Breast epithelium (tissue), 4 donors: ENCODE results near the gene SCN1B. TPM values are rescaled to one million over a fixed set of nuclear protein-coding genes. Genes with fewer than 3 reads are reported as not detected.
A peak's percentile ranks its signal among the peaks of the same experiment; 100 is the strongest.

ENCODE experiments used
- DNase-seq, 2 donors: peaks; one replicate each; pipeline ENCODE4 v3.0.0-alpha.2; 2019; ENCODE audit warnings: low spot score in 2 of 2
- H3K27ac ChIP-seq, 2 donors: fragments of 200-600 bp; sonication (generic) in 1 of 2; one replicate each; pipeline ENCODE4 v1.5.1; 2016 to 2019; ENCODE audit warnings: mild to moderate bottlenecking in 1 of 2
- H3K27me3 ChIP-seq, 2 donors: fragments of 200-600 bp; sonication (generic) in 1 of 2; one replicate each; pipeline versions ENCODE4 v1.5.1 to v1.6.0; 2017 to 2019; ENCODE audit warnings: control low read depth in 1 of 2, mild to moderate bottlenecking in 1 of 2
- H3K36me3 ChIP-seq: fragments of 200-600 bp; one replicate; pipeline ENCODE4 v1.5.1; 2019
- H3K4me1 ChIP-seq, 2 donors: fragments of 200-600 bp; sonication (generic); one replicate each; pipeline ENCODE4 v1.5.1; 2016 to 2019; ENCODE audit warnings: control low read depth in 1 of 2
- H3K4me3 ChIP-seq, 3 donors: fragments of 200-600 bp; sonication (generic); 1 replicate in 2 of 3; 2 replicates in 1 of 3; pipeline ENCODE4 v1.5.1; 2016 to 2019; ENCODE audit warnings: mild to moderate bottlenecking in 3 of 3, moderate library complexity in 2 of 3
- H3K9me3 ChIP-seq, 2 donors: fragments of 200-600 bp; sonication (generic) in 1 of 2; one replicate each; pipeline ENCODE4 v1.5.1; 2016 to 2019; ENCODE audit warnings: control low read depth in 1 of 2
- POLR2A ChIP-seq: fragments of 450-650 bp; IDR thresholded peaks from one replicate; pipeline ENCODE4 v1.6.1; 2016; ENCODE audit warnings: antibody characterized with exemption, mild to moderate bottlenecking, moderate library complexity
- POLR2AphosphoS5 ChIP-seq, 3 donors: sonication (generic); formaldehyde crosslinking; IDR thresholded peaks; one replicate each; pipeline ENCODE4 v1.6.1; 2017; ENCODE audit warnings: antibody characterized with exemption in 3 of 3
- intact Hi-C: fragments of 100-400 bp; cut with DNase I; formaldehyde crosslinking; loops from one replicate; pipeline ENCODE4 v1.15.1; 2023; ENCODE audit warnings: low total_unique reads
- total RNA-seq, 3 donors: library from RNA; depleted of rRNA; stranded (reverse); fragments of >200 nt; gene quantifications; one replicate each; pipeline ENCODE4 v1.1.0, GENCODE V29; 2016
- TF ChIP-seq, protein P1 (sequence below), 3 donors: fragments of 450-650 bp; IDR thresholded peaks; one replicate each; pipeline ENCODE4 v1.5.1; 2016 to 2017; ENCODE audit warnings: antibody characterized with exemption in 3 of 3, mild to moderate bottlenecking in 3 of 3, moderate library complexity in 3 of 3

The SCN1B gene
- total RNA-seq, 3 donors from 2014 or later, result 5.1 to 14.6 (median 8.5) TPM

DNA sequence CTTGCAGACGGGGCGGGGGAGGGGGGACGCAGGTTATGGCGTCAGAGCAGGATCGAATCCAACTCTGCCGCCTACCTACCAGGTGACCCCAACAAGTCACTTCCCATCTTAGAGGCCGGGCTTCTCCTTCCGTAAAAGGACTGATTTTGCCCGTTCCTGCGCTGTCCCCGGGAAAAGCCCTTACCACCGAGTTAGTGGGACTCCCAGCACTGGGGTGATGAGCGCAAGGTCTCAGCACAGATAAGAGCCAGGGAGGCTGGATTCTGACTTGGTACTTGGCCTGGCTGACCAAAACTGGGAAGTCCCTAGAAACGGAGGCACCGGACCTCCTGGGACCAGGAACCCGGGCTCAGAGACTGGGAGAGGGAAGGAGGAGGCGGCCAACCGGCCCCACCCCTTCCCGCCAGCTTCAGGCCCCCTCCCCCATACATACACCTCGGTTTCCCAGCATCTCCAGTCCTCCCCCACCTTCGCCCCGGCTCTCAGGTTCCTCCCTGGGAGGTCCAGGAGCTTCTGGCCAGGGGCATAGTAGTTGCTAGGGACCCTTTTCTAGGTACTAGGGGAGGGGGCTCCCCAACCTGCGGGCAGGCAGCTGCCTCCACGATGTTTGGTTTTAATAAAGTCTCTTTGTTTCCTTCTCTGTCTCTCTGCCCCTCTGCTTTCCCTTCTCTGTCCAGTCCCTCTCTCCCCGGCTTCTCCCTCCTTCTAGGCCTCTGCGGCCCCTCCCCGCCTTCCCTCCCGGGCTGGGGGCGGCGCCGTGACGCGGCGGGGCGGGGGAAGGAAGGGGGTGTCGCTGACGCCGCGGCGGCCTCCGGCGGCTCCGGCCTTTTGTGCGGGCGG, 30.6 kb upstream of the SCN1B start, which contains the start of gene GRAMD1A:
Gene GRAMD1A, plus strand, starts transcription at position 826 of the 840 bp plus-strand sequence. CDS start 156 bp downstream, outside the sequence.
- H3K4me3 ChIP-seq, result peak within 1 kb of the TSS; percentile 76 to 95 (median 87)
- no peaks in the 10 kb centered on the region for H3K36me3 ChIP-seq
- peak; percentile 88 to 96 for DNase-seq
- no peaks in the 10 kb centered on the region for H3K9me3 ChIP-seq
- peak; percentile 59 to 89 (median 72) for TF ChIP-seq POLR2AphosphoS5 (IDR thresholded peaks at IDR 0.05)
- TF ChIP-seq, protein P1, sequence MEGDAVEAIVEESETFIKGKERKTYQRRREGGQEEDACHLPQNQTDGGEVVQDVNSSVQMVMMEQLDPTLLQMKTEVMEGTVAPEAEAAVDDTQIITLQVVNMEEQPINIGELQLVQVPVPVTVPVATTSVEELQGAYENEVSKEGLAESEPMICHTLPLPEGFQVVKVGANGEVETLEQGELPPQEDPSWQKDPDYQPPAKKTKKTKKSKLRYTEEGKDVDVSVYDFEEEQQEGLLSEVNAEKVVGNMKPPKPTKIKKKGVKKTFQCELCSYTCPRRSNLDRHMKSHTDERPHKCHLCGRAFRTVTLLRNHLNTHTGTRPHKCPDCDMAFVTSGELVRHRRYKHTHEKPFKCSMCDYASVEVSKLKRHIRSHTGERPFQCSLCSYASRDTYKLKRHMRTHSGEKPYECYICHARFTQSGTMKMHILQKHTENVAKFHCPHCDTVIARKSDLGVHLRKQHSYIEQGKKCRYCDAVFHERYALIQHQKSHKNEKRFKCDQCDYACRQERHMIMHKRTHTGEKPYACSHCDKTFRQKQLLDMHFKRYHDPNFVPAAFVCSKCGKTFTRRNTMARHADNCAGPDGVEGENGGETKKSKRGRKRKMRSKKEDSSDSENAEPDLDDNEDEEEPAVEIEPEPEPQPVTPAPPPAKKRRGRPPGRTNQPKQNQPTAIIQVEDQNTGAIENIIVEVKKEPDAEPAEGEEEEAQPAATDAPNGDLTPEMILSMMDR (IDR thresholded peaks at IDR 0.05), result peak in 1 of 3 donors; percentile 8
- peak; percentile 84 for TF ChIP-seq POLR2A
- intact Hi-C loops, result no loop called here
- H3K27ac ChIP-seq, result peak within 1 kb of the TSS; percentile 99
- H3K4me1 ChIP-seq, result peaks cover 0 to 6% of the 10 kb centered on the region in 2 donors
- H3K27me3 ChIP-seq, result no peaks in the 10 kb centered on the region

DNA sequence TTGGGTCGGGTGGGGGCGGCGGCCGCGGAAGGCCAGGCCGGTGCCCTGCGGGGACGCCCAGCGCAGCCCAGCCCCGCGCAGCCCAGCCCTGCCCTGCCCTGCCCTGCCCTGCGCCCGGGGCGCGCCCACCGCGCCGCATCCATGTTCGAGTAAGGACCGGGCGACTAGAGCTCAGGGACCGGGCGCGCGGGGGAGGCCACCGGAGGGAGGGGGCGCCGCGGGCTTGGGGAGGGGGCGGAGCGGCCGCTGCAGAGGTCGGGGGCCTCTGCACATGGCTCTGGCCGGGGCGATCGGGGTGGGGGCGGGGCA, 30.0 kb upstream of the SCN1B start:
- Histone ChIP-seq H3K27ac (peak overlapping the region; percentile 99), H3K4me1 (peaks cover 0 to 6% of the 10 kb centered on the region in 2 donors)

DNA sequence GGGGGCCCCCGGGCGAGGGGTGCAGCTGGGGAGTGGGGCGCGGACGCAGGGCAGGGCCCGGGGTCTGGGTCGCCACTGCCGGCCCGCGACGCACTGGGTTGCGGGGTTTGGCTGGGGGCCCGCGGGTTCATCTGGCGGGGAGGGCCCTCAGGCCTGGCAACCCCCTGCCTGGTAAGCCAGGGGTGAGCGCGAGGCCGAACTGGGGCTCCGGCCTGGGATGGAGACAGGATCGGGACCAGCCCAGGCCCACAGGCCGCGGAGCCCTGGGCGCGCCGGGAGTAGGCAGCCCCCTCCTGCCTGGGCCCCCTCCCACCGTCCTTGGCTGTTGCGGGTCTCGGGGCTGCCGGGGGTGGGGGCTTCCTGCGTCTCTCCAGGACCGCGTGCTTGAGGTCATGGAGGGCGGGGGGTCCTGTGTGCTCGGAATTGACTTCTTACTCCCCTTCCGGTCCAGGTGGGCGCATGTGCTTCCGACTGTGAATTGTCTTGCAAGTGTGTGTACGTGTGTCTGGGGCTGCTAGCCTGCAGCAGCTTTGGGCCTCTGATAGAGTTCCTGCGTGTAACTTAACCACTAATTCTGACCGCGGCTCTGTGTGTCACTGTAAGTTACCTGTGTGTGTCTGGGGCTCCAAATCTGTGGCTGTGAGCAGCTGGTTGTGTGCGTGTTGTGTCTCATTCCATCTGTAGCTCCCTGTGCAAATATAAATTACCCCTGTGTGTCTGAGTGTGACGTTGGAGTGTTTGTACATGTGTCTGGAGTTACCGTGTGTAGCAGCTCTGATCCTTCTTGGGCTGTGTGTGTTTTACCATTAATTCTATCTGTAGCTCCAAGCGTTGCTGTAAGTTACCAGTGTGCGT, 29.4 kb upstream of the SCN1B start:
- Histone ChIP-seq H3K4me3 (peak overlapping the region; percentile 76 to 95 (median 87)), H3K27ac (peak overlapping the region; percentile 99), H3K27me3 (no peaks in the 10 kb centered on the region), H3K9me3 (no peaks in the 10 kb centered on the region), H3K36me3 (no peaks in the 10 kb centered on the region), H3K4me1 (peaks cover 0 to 6% of the 10 kb centered on the region in 2 donors)
- TF ChIP-seq POLR2AphosphoS5 (IDR thresholded peaks at IDR 0.05) (no peak), POLR2A (no peak)
- TF ChIP-seq, protein P1 (IDR thresholded peaks at IDR 0.05), result no peak
- intact Hi-C loops, result no loop called here
- no peak for DNase-seq

More for the DNA sequence above, 30.0 kb upstream of the SCN1B start:
- DNase-seq, result no peak
- H3K4me3 ChIP-seq, result peak overlapping the region; percentile 76 to 95 (median 87)
- no peaks in the 10 kb centered on the region for H3K36me3 ChIP-seq
- TF ChIP-seq, protein P1 (IDR thresholded peaks at IDR 0.05), result no peak
- TF ChIP-seq POLR2AphosphoS5 (IDR thresholded peaks at IDR 0.05), result no peak
- no peak for TF ChIP-seq POLR2A
- H3K9me3 ChIP-seq, result no peaks in the 10 kb centered on the region
- intact Hi-C loops, result no loop called here
- no peaks in the 10 kb centered on the region for H3K27me3 ChIP-seq

GRCh38 chr19:35002037-35002535, 28.2 kb upstream of the SCN1B start:
- no peak for DNase-seq
- TF ChIP-seq POLR2A (no peak), POLR2AphosphoS5 (IDR thresholded peaks at IDR 0.05) (no peak)
- TF ChIP-seq, protein P1 (IDR thresholded peaks at IDR 0.05), result no peak
- H3K9me3 ChIP-seq, result no peaks in the 10 kb centered on the region
- H3K27ac ChIP-seq, result peak overlapping the region; percentile 3 to 99
- H3K4me1 ChIP-seq, result peaks cover 0 to 6% of the 10 kb centered on the region in 2 donors
- no peaks in the 10 kb centered on the region for H3K27me3 ChIP-seq
- no peaks in the 10 kb centered on the region for H3K36me3 ChIP-seq
- intact Hi-C loops, result no loop called here
- H3K4me3 ChIP-seq, result peak overlapping the region in 1 of 3 donors; percentile 95
